Common myeloid progenitor, CD34-positive (primary cell): Measurements from ENCODE around the gene KRTAP10-8.

Experiments
- CTCF ChIA-PET: fragments of 350-600 bp; sonication (Branson Sonifier 250); formaldehyde crosslinking; loops from one replicate; lab custom pipeline; 2021; ENCODE audit warnings: antibody characterized with exemption; lab: Charles Lee
- POLR2A ChIA-PET: fragments of 350-600 bp; sonication (Branson Sonifier 250); formaldehyde crosslinking; loops from one replicate; lab custom pipeline; 2021; ENCODE audit warnings: antibody characterized with exemption; lab: Charles Lee
- DNase-seq, 3 donors: peaks; one replicate each; pipeline versions ENCODE4 v3.0.0 to v3.0.0-alpha.2; 2013
- H3K27ac ChIP-seq, 2 experiments: 1 replicate in 1 of 2; 2 replicates in 1 of 2; pipeline ENCODE4 v1.7.0; 2013; ENCODE audit warnings: inconsistent platforms in 2 of 2, low read length in 2 of 2, mild to moderate bottlenecking in 2 of 2, low read depth in 1 of 2, moderate library complexity in 1 of 2; ENCODE audit not compliant: severe bottlenecking in 2 of 2, insufficient read depth in 1 of 2, poor library complexity in 1 of 2
- H3K27me3 ChIP-seq, 5 experiments: replicated peaks in 2 of 5; 1 replicate in 3 of 5; 2 replicates in 2 of 5; pipeline versions ENCODE4 v1.6.1 to v1.7.0; 2013; ENCODE audit warnings: low read length in 4 of 5, mild to moderate bottlenecking in 2 of 5, moderate library complexity in 2 of 5, inconsistent platforms in 1 of 5; ENCODE audit not compliant: insufficient read depth in 5 of 5, control insufficient read depth in 4 of 5
- H3K36me3 ChIP-seq, 4 experiments: 1 replicate in 2 of 4; 2 replicates in 2 of 4; pipeline versions ENCODE4 v1.6.1 to v1.7.0; 2013; ENCODE audit warnings: low read length in 3 of 4, control low read depth in 1 of 4, mild to moderate bottlenecking in 1 of 4; ENCODE audit not compliant: control insufficient read depth in 4 of 4, insufficient read depth in 4 of 4
- H3K4me1 ChIP-seq, 4 experiments: 1 replicate in 3 of 4; 2 replicates in 1 of 4; pipeline versions ENCODE4 v1.6.1 to v1.7.1; 2013; ENCODE audit warnings: low read length in 3 of 4, mild to moderate bottlenecking in 3 of 4, control low read depth in 1 of 4, inconsistent platforms in 1 of 4, moderate library complexity in 1 of 4; ENCODE audit not compliant: control insufficient read depth in 4 of 4, insufficient read depth in 4 of 4; ENCODE audit errors: control extremely low read depth in 1 of 4
- H3K4me3 ChIP-seq, 7 experiments: 1 replicate in 4 of 7; 2 replicates in 3 of 7; pipeline versions ENCODE4 v1.5.1 to v1.7.0; 2013; ENCODE audit warnings: mild to moderate bottlenecking in 7 of 7, low read length in 6 of 7, moderate library complexity in 6 of 7, inconsistent platforms in 2 of 7, low read depth in 2 of 7, control low read depth in 1 of 7; ENCODE audit not compliant: insufficient read depth in 4 of 7, control insufficient read depth in 1 of 7; ENCODE audit errors: extremely low read depth in 1 of 7
- H3K9me3 ChIP-seq, 5 experiments: 1 replicate in 4 of 5; 2 replicates in 1 of 5; pipeline versions ENCODE4 v1.6.1 to v1.7.1; 2013; ENCODE audit warnings: low read length in 4 of 5, mild to moderate bottlenecking in 2 of 5, inconsistent platforms in 1 of 5, low read depth in 1 of 5, moderate library complexity in 1 of 5; ENCODE audit not compliant: control insufficient read depth in 4 of 5, insufficient read depth in 2 of 5; ENCODE audit errors: control extremely low read depth in 1 of 5
- WGBS: methylation state at CpG from one replicate; pipeline ENCODE4 v1.1.5; 2013; ENCODE audit not compliant: insufficient coverage; 5-methylcytosine and 5-hydroxymethylcytosine counted together

KRTAP10-8 gene

DNA sequence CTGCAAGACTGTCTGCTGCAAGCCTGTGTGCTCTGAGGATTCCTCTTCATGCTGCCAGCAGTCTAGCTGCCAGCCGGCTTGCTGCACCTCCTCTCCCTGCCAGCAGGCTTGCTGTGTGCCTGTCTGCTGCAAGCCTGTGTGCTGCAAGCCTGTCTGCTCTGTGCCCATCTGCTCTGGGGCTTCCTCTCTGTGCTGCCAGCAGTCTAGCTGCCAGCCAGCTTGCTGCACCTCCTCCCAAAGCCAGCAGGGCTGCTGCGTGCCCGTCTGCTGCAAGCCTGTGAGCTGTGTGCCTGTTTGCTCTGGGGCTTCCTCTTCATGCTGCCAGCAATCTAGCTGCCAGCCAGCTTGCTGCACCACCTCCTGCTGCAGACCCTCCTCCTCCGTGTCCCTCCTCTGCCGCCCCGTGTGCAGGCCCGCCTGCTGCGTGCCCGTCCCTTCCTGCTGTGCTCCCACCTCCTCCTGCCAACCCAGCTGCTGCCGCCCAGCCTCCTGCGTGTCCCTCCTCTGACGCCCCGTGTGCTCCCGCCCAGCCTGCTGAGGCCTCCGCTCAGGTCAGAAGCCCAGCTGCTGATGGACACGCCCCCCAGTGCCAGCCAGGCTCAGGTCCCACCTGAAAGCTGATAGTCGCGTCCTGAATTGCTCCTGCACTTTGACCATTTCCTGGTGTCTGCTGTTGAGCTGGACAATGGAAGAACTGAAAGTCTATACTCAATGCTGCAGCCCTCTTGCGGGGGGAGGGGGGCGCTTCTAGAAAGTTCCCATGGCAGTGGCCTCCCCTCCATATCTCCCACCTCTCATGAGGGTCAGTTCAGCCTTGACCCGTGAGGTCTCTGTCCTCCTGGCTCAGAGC, 37.2 kb upstream of the KRTAP10-8 start:
- H3K4me1 ChIP-seq, result no peaks in the 10 kb centered on the region
- 37% methylated on average over 18 of the region's 21 CpGs for WGBS
- no peaks in the 10 kb centered on the region for H3K36me3 ChIP-seq
- H3K4me3 ChIP-seq, result no peak overlapping the region
- ChIA-PET CTCF (no interaction called here), POLR2A (no interaction called here)
- H3K27me3 ChIP-seq, result peaks cover 0 to 33% (median 1%) of the 10 kb centered on the region in 5 experiments
- no peak overlapping the region for H3K27ac ChIP-seq
- peaks cover 0 to 26% (median 12%) of the 10 kb centered on the region in 5 experiments for H3K9me3 ChIP-seq
- DNase-seq, result no peak

DNA sequence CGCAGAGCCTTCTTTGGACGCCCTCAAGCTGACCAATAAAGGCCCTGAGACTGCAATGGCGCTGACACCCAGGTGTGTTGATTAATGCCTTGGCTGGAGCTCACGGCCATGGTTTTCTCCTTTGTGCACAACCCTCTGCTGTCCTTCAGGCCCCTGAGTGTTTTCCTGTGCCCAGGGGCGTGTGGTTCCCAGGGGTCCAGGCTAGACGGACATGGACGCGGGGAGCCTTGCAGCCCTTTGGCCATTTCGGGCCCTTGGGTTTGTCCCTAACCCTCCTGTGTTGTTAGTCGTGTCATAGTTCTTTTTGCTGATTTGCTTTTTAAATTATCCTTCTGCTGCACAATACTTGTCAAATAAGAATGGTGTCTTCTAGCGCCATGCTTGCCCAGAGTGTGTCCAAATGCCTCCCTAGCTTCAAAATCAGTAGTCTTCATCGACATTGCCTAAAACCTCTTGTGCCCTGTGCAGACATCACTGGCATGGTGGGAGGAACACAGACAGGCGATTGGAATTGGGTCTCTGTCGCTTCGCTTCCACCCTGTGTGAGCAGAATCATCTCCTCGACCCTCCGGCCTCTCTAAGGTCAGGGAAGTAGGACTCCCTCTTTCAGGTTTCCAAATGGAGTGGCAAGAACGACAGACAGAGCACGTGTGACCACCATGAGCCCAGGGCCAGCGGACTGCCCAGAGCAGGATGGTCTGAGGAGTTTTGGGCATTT, 36.4 kb upstream of the KRTAP10-8 start:
- DNase-seq, result no peak
- ChIA-PET POLR2A (no interaction called here), CTCF (no interaction called here)
- 90% methylated on average over 18 of the region's 20 CpGs for WGBS
- H3K27me3 ChIP-seq, result peaks cover 0 to 37% (median 0%) of the 10 kb centered on the region in 5 experiments
- no peaks in the 10 kb centered on the region for H3K4me1 ChIP-seq
- H3K36me3 ChIP-seq, result no peaks in the 10 kb centered on the region
- no peak overlapping the region for H3K4me3 ChIP-seq
- H3K9me3 ChIP-seq, result peaks cover 0 to 24% (median 12%) of the 10 kb centered on the region in 5 experiments
- no peak overlapping the region for H3K27ac ChIP-seq

DNA sequence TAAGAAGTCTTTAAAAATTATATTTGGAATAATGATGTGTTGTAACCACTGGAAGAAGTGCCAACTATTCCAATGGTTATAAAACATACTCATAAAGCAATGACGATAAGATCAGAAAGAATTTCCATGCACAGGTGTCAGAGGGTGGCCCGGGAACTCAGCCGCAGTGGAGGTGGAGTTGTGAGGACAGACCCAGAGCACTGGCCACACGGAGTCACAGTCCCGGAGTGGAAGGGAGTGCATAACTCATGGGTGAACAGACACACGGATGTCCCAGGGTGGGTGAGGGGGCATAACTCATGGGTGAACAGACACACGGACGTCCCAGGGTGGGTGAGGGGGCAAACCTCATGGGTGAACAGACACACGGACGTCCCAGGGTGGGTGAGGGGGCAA, 35.9 kb upstream of the KRTAP10-8 start:
- no peaks in the 10 kb centered on the region for H3K36me3 ChIP-seq
- DNase-seq, result no peak
- H3K4me3 ChIP-seq, result no peak overlapping the region
- CTCF ChIA-PET, result no interaction called here
- H3K27ac ChIP-seq, result no peak overlapping the region
- POLR2A ChIA-PET, result no interaction called here
- H3K4me1 ChIP-seq, result no peaks in the 10 kb centered on the region
- H3K27me3 ChIP-seq, result peaks cover 0 to 37% (median 0%) of the 10 kb centered on the region in 5 experiments
- WGBS, result 86% methylated on average over 5 of the region's 10 CpGs
- peaks cover 0 to 25% (median 12%) of the 10 kb centered on the region in 5 experiments for H3K9me3 ChIP-seq

DNA sequence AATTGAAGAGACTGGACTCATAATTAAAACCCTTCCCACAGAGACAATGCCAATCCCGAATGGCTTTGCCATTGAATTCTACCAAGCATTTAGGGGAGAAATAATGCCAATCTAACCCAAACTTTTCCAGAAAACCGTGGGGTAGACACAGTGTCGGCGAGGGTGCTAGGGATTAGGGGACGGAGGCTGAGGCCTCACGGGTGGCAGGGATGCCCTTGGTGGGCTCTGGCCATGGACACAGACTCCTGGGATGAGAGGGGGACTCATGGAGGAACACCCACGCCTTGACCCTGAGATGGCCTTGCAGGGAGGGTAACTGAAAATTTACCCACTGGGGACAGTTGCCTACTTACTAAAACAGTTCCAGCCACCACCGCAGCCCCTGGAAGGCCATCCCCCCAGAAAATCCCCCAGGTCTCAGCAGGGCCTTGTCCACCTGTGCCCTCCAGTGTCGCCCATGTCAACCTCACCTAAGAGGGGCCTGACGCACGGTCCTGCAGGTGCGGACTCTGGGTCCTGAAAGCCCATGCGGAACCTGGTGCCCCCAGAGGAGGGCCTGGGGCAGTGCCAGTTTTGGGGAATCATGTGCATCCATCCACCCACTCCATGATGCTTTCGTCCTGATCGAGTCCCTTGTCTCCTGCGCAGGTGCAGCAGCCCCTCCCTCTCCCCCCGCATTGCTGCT, 33.4 kb upstream of the KRTAP10-8 start:
- Histone ChIP-seq H3K4me3 (no peak overlapping the region), H3K36me3 (no peaks in the 10 kb centered on the region), H3K27me3 (peaks cover 0 to 38% (median 0%) of the 10 kb centered on the region in 5 experiments), H3K27ac (no peak overlapping the region), H3K9me3 (peaks cover 2 to 29% (median 17%) of the 10 kb centered on the region in 5 experiments), H3K4me1 (no peaks in the 10 kb centered on the region)
- DNase-seq, result no peak
- over 99% methylated on average over 15 of the region's 17 CpGs for WGBS
- ChIA-PET CTCF (no interaction called here), POLR2A (no interaction called here)

DNA sequence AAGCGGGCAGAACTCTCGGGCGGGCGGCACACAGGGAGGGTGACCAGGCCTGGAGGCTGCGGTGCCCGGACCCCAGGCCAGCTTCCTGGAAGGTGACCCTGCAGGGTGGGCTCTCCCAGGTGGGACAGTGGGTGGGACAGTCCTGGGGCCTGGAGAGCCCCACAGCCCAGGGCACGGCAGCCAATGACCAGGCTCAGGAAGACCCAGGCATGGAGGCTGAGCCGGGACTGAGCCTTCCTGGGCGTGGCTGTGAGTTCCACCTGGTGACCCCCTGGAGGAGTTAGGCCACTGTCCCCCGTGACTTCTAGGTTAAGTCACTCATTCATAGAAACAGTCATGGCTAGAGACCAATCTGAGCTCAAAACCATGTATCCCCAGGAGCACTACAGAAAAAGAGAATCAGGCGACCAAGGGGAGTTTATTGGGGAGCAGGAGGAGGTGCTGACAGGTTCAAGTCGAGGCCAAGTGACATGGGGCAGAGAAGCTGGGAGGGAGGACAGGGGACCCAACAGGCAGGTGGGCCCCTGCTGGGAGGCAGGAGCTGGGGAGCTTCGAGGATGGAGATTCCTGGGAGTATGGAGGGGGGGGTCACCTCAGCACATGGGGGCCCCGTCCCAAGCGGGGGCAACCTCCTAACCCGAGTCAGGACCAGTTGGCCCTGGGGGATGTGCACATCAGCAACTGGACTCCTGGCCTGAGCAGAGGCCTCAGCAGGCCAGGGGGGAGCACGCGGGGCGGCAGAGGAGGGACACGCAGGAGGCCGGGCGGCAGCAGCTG, 32.6 kb upstream of the KRTAP10-8 start:
- Histone ChIP-seq H3K36me3 (no peaks in the 10 kb centered on the region), H3K4me3 (no peak overlapping the region), H3K27me3 (peaks cover 0 to 43% (median 0%) of the 10 kb centered on the region in 5 experiments), H3K27ac (no peak overlapping the region), H3K9me3 (peaks cover 2 to 29% (median 17%) of the 10 kb centered on the region in 5 experiments), H3K4me1 (no peaks in the 10 kb centered on the region)
- POLR2A ChIA-PET, result no interaction called here
- DNase-seq, result no peak
- CTCF ChIA-PET, result no interaction called here
- 73% methylated on average over 11 of the region's 22 CpGs for WGBS

DNA sequence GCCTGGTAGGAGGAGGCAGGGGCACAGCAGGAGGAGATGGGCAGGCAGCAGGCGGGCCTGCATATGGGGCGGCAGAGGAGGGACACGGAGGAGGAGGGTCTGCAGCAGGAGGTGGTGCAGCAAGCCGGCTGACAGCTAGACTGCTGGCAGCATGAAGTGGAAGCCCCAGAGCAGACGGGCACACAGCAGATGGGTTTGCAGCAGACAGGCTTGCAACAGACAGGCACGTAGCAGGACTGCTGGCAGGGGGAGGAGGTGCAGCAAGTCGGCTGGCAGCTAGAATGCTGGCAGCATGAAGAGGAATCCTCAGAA, 32.1 kb upstream of the KRTAP10-8 start:
- ChIA-PET POLR2A (no interaction called here), CTCF (no interaction called here)
- Histone ChIP-seq H3K4me1 (no peaks in the 10 kb centered on the region), H3K4me3 (no peak overlapping the region), H3K27me3 (peaks cover 0 to 41% (median 0%) of the 10 kb centered on the region in 5 experiments), H3K36me3 (no peaks in the 10 kb centered on the region), H3K9me3 (peaks cover 2 to 29% (median 17%) of the 10 kb centered on the region in 5 experiments), H3K27ac (no peak overlapping the region)
- no peak for DNase-seq
- 88% methylated on average over 7 of the region's 7 CpGs for WGBS
